Thyroid gland (tissue), 4 donors: ENCODE measurements around the gene FGGY.

Source experiments
- POLR2A ChIP-seq, 2 donors: fragments of 450-650 bp; IDR thresholded peaks; one replicate each; pipeline ENCODE4 v1.6.1; 2017; ENCODE audit warnings: antibody characterized with exemption in 2 of 2, mild to moderate bottlenecking in 2 of 2, moderate library complexity in 1 of 2
- TF ChIP-seq, protein P1 (sequence below), 6 experiments: fragments of 200-600 bp in 3 of 6; fragments of 450-650 bp in 3 of 6; sonication (generic) in 3 of 6; IDR thresholded peaks; one replicate each; pipeline ENCODE4 v1.5.1; 2016 to 2019; ENCODE audit warnings: antibody characterized with exemption in 6 of 6, mild to moderate bottlenecking in 2 of 6, inconsistent platforms in 1 of 6, moderate library complexity in 1 of 6

DNA sequence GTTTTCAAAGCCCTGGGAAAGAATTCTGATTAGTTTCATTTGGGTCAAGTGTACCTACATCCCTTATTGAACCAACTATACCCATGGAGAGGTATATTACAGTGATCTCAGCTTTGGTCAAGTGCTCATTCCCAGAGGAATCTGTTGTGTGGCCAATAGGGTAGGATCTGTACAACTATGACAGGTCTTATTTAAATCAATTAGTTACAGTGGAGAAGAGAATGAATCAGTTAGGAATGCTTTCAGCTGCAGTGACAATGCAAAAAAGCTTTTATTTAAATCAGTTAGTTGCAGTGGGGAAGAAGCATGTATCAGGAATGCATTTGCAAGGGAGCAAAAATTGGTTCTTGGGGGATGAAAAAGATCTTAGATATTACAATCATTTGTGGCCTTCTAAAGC is 119.0 kb downstream of the FGGY start:
- TF ChIP-seq, protein P1, sequence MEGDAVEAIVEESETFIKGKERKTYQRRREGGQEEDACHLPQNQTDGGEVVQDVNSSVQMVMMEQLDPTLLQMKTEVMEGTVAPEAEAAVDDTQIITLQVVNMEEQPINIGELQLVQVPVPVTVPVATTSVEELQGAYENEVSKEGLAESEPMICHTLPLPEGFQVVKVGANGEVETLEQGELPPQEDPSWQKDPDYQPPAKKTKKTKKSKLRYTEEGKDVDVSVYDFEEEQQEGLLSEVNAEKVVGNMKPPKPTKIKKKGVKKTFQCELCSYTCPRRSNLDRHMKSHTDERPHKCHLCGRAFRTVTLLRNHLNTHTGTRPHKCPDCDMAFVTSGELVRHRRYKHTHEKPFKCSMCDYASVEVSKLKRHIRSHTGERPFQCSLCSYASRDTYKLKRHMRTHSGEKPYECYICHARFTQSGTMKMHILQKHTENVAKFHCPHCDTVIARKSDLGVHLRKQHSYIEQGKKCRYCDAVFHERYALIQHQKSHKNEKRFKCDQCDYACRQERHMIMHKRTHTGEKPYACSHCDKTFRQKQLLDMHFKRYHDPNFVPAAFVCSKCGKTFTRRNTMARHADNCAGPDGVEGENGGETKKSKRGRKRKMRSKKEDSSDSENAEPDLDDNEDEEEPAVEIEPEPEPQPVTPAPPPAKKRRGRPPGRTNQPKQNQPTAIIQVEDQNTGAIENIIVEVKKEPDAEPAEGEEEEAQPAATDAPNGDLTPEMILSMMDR (IDR thresholded peaks at IDR 0.05) = no peak
- no peak for TF ChIP-seq POLR2A (IDR thresholded peaks at IDR 0.05)
